ENCODE results near the gene PIKFYVE.
"Not testable (repeated sequence)": the region's sequence is repeated elsewhere in the genome, so short reads cannot be mapped to it uniquely, and the experiment has no call there.

The PIKFYVE gene

GRCh38 chr2:208265371-208265800 is 669 bp upstream of the PIKFYVE start:
- Histone ChIP-seq H3K27ac (ENCODE audit: poor library complexity, severe bottlenecking) (peak overlapping the region; percentile 80), H3K4me1 (ENCODE audit: insufficient read depth, poor library complexity, severe bottlenecking) (peaks cover 10% of the 10 kb centered on the region), H3K27me3 (ENCODE audit: insufficient read depth, poor library complexity, severe bottlenecking) (no peaks in the 10 kb centered on the region), H3K4me3 (ENCODE audit: severe bottlenecking) (peak overlapping the region; percentile 71), H3K9me3 (ENCODE audit: severe bottlenecking) (no peaks in the 10 kb centered on the region), H3K36me3 (ENCODE audit: low read depth) (no peaks in the 10 kb centered on the region)
- ATAC-seq (ENCODE audit: low read depth) (peak; percentile 47), DNase-seq (ENCODE audit: low spot score) (no peak)
- no peak for TF ChIP-seq CTCF (IDR thresholded peaks at IDR 0.05; ENCODE audit: poor library complexity, severe bottlenecking)

GRCh38 chr2:208266553-208266893 is 468 bp downstream of the PIKFYVE start:
- Histone ChIP-seq H3K27me3 (ENCODE audit: insufficient read depth, poor library complexity, severe bottlenecking) (no peaks in the 10 kb centered on the region), H3K4me1 (ENCODE audit: insufficient read depth, poor library complexity, severe bottlenecking) (peaks cover 10% of the 10 kb centered on the region), H3K9me3 (ENCODE audit: severe bottlenecking) (no peaks in the 10 kb centered on the region), H3K36me3 (ENCODE audit: low read depth) (peaks cover 5% of the 10 kb centered on the region), H3K27ac (ENCODE audit: poor library complexity, severe bottlenecking) (peak overlapping the region; percentile 80), H3K4me3 (ENCODE audit: severe bottlenecking) (peak overlapping the region; percentile 71)
- ATAC-seq (ENCODE audit: low read depth) (peak; percentile 3), DNase-seq (ENCODE audit: low spot score) (no peak)
- no peak for TF ChIP-seq CTCF (IDR thresholded peaks at IDR 0.05; ENCODE audit: poor library complexity, severe bottlenecking)

GRCh38 chr2:208266936-208267335 is 881 bp downstream of the PIKFYVE start:
- ATAC-seq (ENCODE audit: low read depth) (no peak), DNase-seq (ENCODE audit: low spot score) (no peak)
- H3K9me3 ChIP-seq (ENCODE audit: severe bottlenecking), result no peaks in the 10 kb centered on the region
- peaks cover 10% of the 10 kb centered on the region for H3K4me1 ChIP-seq (ENCODE audit: insufficient read depth, poor library complexity, severe bottlenecking)
- H3K27ac ChIP-seq (ENCODE audit: poor library complexity, severe bottlenecking), result peak overlapping the region; percentile 80
- peak overlapping the region; percentile 71 for H3K4me3 ChIP-seq (ENCODE audit: severe bottlenecking)
- peaks cover 9% of the 10 kb centered on the region for H3K36me3 ChIP-seq (ENCODE audit: low read depth)
- no peak for TF ChIP-seq CTCF (IDR thresholded peaks at IDR 0.05; ENCODE audit: poor library complexity, severe bottlenecking)
- H3K27me3 ChIP-seq (ENCODE audit: insufficient read depth, poor library complexity, severe bottlenecking), result no peaks in the 10 kb centered on the region

GRCh38 chr2:208267526-208267925 is 1.5 kb downstream of the PIKFYVE start:
- not testable (repeated sequence) for ATAC-seq (ENCODE audit: low read depth)

GRCh38 chr2:208268156-208268952 is 2.3 kb downstream of the PIKFYVE start:
- H3K27me3 ChIP-seq (ENCODE audit: insufficient read depth, poor library complexity, severe bottlenecking), result no peaks in the 10 kb centered on the region
- ATAC-seq (ENCODE audit: low read depth) (no peak), DNase-seq (ENCODE audit: low spot score) (no peak)
- no peak overlapping the region for H3K4me3 ChIP-seq (ENCODE audit: severe bottlenecking)
- H3K9me3 ChIP-seq (ENCODE audit: severe bottlenecking), result no peaks in the 10 kb centered on the region
- H3K27ac ChIP-seq (ENCODE audit: poor library complexity, severe bottlenecking), result no peak overlapping the region
- TF ChIP-seq CTCF (IDR thresholded peaks at IDR 0.05; ENCODE audit: poor library complexity, severe bottlenecking), result no peak
- H3K4me1 ChIP-seq (ENCODE audit: insufficient read depth, poor library complexity, severe bottlenecking), result peaks cover 10% of the 10 kb centered on the region
- peaks cover 22% of the 10 kb centered on the region for H3K36me3 ChIP-seq (ENCODE audit: low read depth)

More at GRCh38 chr2:208267526-208267925, 1.5 kb downstream of the PIKFYVE start:
- DNase-seq (ENCODE audit: low spot score); H3K4me3 ChIP-seq (ENCODE audit: severe bottlenecking); H3K4me1 ChIP-seq (ENCODE audit: insufficient read depth, poor library complexity, severe bottlenecking); H3K27me3 ChIP-seq (ENCODE audit: insufficient read depth, poor library complexity, severe bottlenecking); H3K9me3 ChIP-seq (ENCODE audit: severe bottlenecking): not testable (repeated sequence)
- peaks cover 13% of the 10 kb centered on the region for H3K36me3 ChIP-seq (ENCODE audit: low read depth)
- peak overlapping the region; percentile 80 for H3K27ac ChIP-seq (ENCODE audit: poor library complexity, severe bottlenecking)
